HG03095 (cell line): Measurements from ENCODE around the gene MYLK3.

ENCODE experiments used
- ATAC-seq: cut with Tn5 transposase; IDR thresholded peaks from one replicate; pipeline ENCODE4 v1.9.1; 2021; ENCODE audit warnings: moderate library complexity; ENCODE audit not compliant: unreplicated experiment

MYLK3 gene

DNA sequence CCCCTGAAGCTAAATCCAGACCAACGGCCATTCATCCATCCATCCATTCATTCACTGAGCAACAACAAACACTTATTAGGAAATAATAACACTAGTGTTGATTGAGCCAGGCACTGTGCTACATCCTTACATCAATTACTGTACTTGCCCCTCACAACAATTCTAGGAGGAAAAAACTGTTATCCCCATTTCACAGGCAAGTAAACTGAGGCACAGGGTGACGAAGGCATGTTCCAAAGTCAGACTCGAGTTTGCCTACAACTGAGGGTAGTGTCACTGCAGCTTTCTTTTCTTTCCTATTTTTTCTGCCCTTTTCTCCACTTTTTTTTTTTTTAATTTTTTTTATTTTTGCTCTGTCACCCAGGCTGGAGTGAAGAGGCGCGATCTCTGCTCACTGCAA lies 11.2 kb upstream of the MYLK3 start:
- no peak for ATAC-seq

DNA sequence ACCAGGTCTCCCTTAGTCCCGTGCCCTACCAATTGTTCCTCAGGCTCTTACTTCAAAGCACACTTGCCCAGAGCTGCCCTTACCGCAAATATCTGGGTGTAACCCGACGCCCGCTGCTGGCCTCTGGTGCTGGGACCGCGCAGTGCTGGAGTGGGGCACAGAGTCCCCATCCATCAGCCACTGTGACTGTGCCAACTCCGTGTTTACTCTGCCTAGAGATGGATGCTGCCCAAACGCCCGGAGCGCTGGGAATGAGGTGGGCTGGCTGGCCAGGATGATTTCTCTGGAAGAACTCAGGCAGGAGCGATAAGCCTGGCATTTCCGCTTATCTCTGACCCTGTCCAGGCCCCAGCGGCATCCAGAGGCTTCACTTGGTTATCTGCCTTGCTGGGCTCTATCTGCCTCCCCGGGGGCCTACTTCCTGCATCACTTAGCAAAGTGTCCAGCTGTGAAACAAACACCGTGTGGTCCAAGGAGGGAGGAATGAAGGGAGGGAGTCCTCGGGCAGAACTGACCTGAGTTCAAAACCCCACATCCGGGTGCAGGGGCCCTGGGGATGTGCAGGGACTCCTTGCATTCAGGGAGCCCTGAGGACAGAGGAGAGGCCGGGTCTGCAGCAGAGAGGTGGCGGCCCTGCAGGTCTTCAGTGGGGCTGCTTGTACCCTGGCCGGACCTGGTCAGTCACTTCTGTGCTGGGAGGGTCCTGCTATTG lies 9.4 kb upstream of the MYLK3 start:
- no peak for ATAC-seq

DNA sequence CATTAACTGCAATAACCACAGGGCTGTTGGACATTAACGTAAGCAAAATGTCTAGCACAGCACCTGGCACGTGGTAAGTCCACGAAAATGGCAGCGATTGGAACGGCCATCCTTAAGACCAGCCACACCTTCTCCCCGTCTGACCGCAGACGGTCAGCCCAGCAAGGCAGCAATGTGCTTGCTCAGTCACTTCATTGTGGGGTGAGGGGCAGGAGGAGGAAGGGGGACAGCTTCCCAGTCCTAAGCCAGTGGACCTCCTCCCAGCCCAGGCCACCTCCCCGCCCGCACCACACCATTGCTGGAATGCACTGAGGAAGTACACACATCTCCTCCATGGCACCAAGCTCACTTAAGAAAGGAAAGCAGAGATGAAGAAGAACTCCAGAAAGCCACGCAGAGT lies 8.6 kb upstream of the MYLK3 start:
- no peak for ATAC-seq

DNA sequence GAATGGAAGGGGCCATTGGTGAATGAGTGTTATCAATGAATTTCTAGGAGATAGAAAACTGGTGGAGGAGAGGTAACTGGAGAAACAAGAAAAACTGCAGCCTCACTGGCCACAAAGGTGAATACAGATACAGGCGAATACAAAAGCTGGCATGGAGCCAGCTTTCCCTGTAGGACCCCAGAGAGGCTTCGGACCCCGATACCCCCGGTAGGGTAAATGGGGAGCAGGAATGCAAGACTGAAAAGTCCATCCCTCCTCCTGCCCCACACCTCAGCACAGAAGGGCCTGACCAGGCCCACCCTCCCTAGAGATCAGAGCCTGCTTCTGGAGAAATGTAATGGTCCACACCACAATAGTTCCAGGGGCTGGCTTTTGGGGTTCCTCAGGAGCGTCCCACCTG lies 4.9 kb upstream of the MYLK3 start:
- ATAC-seq: no peak

DNA sequence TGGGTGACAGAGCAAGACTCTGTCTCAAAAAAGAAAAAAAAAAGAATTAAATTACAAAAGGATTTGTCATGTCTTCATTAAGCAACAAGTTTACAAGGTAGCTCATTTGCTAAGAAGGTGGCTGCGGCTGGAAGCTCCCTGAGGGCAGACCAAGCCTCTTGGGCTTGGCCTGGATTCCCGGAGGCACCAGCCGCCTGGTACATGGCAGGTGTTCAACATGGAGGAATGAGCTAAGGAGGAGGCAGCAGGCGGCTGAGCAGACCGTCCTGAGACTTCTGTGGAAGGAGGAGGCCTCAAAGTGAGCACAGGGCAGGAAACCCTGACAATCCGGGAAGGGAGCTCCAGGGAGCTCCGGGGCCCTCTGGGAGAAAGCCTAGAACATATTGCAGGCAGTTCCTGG lies 3.2 kb upstream of the MYLK3 start:
- no peak for ATAC-seq

DNA sequence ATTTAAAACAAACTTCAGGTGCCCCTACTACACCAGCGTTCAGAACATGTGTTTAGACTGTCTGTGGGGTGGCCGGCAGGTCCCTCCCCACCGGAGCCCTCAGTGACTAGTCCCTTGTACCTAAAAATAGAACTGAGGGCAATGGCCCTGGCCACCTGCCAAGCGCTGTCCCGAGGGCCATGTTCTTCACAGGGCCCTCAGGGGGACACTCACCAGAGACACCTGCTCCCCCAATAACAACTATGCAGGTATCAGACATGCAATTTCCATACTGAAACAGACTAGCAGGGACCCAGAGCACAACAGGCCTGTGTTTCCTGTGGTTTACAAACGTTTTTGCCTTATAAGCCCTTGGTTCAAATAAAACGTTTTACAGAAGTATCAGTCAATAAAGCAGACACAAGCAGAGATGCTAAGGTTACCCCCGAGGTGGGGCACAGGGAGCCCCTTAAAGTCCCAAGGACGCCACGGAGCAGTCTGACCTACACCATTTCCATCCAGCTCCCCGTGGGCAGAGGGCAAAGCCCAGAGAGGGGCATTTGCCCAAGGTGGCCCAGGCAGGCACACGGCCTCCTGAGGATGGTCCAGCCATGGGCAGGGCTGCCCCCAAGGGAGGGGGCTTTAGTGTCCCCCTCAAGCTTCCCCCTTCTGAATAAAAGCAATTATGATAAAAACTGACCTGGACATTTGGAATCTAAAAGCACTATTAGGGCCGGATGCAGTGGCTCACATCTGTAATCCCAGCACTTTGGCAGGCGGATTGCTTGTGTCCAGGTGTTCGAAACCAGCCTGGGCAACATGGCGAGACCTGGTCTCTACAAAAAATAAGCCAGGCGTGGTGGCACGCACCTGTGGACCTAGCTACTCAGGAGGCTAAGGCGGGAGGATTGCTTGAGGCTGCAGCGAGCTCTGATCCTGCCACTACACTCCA lies 896 bp upstream of the MYLK3 start:
- ATAC-seq: peak; percentile 70

DNA sequence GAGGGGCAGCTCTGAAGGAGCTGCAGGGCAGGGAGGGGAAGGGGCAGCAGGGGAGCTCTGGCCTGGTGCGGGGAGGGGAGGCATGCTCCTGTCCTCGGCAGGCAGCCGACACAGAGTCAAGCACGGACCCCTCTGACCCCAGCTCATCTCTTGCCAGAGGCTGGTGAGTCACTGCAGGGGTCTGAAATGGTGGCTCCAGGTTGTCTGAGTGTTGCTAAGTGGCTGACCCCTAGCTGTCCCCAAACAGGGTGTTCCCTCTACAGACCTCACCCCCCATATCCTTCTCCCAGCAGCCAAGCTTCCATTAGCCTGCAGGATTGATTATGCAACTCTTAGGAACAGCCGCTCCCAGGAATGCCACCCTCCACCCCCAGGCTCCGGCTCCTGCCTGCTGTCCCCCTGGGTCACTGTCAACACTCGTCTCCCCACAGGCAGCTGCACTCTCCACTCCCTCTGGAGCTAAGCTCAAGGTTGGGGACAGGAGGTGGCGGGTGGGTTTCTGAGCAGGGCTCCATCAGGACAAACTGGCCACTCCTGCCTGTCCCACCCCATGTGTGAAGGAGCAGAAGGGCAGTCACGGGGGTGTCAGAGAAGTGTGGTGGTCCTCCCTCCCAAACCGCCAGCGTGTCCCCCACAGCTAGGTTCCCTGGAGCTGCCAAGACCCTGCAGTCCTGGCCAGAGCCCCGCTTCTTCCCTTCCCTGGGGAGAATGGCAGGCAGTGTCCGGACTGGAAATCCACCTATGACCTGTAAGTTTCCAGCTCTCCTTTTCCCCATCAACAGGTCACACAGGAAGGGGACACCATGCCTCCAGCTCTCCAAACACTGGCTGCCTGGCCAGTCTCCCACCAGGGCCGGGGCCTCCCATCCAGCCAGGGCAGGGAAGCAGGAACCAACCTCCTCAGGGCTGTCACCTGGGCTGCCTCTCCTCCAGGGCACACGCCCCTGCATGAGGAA lies 1.0 kb downstream of the MYLK3 start:
- no peak for ATAC-seq

DNA sequence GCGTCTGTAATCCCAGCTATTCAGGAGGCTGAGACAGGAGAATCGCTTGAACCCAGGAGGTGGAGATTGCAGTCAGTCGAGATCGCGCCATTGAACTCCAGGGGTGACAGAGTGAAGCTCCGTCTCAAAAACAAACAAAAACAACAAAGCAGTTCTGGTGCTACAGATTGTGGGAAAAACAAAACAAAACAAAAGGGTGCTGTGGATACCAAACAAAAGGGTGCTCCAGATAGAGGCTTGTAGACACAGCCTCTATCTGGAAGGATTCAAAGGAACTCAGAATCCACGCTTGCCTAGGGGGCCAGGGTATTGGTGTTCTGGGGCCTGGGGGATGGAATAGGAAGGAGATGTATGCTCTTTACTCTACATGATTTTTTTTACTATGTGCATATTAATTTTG lies 2.5 kb downstream of the MYLK3 start:
- ATAC-seq: no peak

DNA sequence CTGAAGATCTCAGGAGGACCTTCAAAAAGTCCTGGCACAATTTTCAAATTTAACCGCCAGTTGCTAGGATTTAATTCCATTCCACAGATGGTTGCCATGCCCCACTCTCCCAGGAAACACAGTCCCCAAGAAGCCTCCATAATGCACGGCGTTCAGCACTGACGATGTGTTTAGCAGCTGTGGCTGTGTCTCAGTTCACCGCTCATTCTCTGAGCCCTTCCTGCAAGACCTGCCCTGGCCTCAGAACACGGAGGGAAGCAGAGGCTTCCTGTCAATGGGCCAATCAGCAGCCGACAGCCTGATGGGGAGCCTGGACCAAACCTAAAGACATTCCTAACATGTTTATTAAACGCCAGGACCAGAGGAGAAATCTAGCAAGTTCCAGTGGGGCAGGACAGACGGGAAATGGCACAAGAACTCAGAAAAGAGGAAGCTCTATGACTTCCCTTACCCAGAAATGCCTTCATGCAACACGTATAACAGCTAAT lies 4.9 kb downstream of the MYLK3 start:
- ATAC-seq: no peak

DNA sequence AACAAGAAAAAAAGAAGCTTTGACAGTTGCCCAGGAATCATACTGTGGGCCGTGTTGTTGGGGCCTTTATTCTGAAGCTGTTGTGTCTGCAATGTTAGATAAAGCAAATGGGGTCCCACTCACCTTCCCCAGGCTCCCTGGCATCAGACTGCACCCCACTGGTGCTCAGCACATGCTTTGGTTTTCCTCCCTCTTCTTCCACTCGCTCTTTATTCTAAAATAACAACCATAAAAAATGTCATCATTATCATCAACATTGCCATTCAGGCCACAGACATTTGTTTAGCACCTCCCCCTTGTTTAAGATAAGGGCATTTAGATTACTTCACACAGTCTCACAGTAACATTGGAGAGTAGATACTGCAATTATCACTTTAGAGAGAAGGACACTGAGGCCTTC lies 8.2 kb downstream of the MYLK3 start:
- no peak for ATAC-seq

DNA sequence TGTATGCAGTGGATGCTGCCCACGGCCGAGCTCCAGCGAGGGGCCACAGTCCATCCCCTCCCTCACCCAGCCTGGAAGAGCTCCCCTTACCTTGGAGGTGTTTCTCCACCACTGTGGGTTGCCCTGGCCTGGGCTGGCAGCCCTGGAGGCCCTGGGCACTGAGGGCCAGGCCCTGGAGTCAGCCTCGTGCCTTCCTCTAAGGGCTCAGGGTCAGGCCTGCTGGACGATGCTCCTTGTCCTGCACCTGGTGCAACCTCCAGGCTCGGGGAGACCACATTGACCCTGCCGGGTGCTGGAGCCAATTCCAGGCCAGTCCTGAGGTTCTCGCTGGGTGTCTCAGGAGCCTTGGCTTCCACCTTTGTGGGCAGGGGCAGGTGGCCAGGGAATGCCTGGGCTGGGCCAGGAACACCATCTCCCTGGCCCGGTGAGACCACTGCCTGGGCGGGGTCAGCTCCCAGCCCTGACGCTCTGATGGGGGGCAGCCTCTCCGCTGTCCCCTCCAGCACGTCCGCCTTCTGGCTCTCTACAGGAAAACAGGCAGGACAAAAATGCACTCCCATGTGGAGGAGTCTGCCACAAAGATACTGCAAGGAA lies 10.4 kb downstream of the MYLK3 start:
- ATAC-seq: no peak

DNA sequence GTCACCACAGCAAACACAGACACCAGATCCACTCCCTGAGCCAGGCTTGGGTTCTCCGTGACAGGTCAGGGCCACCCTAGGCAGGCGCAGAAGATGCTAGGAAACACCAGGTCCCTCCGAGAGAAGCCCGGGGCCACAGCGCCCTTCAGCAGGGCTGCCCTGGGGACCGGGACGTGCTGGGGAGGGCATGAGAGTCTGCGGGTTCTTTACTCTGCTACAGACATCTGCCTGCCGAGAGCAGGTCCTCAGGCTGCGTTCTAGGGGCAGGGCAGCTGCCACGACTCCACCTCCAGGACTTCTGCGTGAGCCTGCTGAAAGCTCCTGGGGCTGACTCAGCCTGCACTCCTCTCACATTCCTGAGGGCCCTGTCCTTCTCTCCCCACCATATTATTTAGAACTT lies 11.4 kb downstream of the MYLK3 start:
- no peak for ATAC-seq

DNA sequence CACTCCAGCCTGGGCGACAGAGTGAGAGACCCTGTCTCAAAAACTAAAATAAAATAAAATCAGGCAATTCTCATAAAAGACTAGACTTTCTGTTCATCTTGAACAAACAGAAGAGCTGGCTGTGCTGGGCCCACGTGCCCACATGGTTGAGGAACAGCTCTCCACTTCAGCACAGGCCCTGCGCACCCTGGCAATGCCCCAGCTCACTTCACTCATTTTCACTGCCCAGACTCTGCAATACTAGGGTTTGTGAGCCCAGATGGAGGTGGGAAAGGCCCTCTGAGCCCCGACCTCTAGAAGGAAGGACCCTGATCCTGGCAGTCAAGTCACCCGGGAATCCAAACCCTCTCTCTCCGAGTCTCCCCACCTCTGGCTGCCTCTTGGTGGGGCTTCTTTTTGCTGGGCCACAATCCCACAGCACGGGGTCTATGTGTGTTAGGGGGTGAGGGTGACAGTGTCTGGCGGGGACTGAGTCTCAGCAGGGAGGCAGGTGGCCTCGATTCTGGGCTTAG lies 14.8 kb downstream of the MYLK3 start:
- ATAC-seq: no peak

DNA sequence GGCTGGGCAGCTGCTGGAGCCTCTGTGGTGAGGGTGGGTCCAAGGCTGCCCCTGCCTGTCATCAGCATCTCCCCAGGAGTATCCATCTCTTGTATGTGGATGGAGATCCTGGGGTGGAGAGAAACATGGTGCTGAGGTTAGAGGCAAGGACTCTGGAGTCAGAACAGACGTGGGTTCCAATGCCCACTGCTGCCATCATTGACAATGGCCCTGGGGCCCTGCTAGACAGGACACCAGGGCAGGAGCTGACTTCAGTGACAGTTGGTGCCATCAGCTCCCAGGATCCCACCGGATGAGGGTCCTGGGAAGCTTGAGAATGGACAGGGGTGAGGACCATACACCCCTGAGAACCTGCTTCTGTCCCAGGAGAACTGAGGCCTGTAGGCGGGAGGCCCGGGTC lies 15.6 kb downstream of the MYLK3 start:
- no peak for ATAC-seq

DNA sequence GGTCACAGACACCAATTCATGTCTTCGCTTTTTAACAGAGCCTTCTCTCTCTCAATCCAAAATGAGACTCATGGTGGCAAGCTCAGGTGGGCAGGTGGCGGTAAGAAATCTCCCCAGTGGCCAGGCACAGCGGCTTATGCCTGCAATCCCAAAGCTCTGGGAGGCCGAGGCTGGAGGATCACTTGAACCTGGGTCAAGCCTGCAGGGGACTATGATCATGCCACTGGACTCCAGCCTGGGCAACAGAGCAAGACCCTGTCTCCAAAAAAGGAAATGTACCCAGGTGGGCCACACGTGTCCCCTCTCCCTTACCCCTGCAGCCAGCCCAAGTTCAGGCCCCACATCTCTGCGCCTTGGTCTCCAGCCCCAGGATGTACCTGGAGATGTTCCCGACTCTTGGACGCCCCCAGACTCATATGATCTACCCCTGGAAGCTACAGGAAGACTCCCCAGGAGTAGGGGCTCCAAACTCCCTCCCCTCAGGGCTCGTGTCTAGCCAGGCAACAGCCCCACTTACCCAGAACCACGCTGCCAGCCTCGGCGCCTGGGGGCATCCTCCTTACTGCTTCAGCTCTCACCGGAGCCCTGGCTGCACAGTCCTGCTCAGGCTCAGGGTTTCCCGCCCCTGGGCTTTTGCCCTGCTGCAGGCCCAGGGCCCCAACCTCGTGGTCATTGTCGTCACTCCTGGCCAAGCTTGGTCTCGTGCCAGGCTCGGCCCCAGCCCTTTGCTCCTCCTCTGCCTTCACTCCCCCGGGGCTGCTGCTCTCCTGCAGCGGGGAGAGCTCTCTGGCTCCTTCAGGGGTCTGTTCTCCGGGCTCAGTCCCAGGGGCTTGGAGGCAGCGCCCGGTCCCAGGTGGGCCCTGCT lies 16.2 kb downstream of the MYLK3 start:
- ATAC-seq: no peak

DNA sequence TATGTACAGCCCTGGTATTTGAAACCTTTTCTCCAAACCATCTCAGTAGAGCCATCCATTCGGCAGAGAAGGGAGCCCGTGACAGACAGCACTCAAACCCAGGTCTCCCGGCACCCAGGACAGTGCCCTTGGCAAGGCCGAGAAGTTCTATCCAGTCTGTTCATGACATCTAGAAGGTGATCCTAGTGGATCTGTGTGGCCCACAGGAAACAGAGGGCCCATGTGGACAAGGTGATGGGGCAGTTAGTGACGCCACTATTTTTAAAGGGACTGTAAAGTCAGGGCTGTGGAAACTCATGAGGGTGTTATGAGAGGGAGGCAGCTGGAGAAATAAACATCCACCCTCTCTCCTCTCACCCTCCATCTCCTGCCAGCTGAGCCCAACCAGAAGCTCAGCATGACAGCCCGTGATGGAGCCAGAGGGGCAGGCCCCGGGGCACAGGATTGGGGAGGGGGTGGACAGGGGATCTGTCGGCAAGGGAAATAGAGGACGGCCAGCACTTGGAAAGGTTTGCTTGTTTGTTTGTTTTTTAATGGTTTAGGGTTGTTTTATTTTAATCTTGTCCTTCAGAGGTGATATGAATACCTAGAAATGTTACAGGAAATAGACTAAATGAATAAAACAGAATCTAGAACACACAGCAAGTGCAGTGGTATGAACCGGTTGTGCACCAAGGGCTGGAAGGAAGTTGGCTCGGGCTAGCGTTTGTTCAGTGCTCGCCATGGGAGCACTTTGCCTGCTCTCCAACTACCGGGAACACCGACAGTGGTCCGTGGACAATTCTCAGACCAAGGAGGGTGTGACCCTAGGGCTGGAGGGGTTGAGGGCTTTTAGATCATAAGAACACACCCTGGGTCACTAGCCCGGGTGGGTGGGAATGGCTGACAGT lies 17.1 kb downstream of the MYLK3 start:
- no peak for ATAC-seq

DNA sequence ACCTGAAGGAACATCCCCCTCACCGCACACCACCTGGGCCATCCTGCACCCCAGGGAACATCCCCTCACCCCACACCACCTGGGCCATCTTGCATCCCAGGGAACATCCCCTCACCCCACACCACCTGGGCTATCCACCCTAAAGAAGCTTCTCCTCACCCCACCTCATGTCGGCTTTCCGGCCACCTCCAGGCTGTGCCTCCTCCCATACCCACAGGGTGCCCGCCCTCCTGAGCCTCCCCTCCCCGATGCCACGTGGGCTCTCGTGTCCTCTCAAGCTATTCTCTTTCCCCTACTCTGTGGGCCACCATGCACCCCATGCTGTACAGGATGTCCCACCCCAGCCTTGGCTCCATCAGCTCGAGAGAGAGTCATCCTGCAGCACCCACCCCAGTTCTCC lies 18.0 kb downstream of the MYLK3 start:
- no peak for ATAC-seq

DNA sequence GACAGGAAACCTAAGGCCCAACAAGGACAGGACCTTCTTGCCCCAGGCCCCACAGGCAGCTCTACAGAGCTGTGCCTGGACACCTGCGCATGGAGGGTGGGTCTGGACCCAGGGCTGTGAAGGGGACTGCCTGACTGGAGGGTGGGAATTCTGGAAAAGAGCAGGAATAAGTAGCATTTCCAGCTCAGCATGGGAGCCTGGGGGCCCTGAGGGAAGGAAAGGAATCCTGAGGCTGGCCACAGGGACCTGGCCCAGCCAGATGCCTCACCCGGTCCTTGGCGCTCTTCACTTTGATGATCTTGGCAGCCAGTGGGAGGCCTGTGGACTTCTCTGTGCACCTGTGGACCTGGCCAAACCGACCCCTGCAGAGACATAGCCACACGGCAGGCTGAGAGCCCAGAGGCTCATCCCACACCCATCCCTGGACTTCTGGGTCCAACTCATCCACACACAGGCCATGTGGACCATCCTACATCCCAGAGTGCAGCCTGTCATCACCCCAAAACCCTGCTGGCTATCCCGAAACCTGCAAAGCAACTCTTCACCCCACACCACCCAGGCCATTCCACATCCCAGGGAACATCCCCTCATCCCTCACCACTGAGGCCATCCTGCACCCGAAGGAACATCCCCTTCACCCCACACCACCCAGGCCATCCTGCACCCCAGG lies 18.7 kb downstream of the MYLK3 start:
- no peak for ATAC-seq
